GM19035 (cell line): ENCODE data around the gene CPLANE2.

Experiments used
- ATAC-seq: cut with Tn5 transposase; IDR thresholded peaks from one replicate; pipeline ENCODE4 v1.9.1; 2021; ENCODE audit not compliant: unreplicated experiment

The CPLANE2 gene

DNA sequence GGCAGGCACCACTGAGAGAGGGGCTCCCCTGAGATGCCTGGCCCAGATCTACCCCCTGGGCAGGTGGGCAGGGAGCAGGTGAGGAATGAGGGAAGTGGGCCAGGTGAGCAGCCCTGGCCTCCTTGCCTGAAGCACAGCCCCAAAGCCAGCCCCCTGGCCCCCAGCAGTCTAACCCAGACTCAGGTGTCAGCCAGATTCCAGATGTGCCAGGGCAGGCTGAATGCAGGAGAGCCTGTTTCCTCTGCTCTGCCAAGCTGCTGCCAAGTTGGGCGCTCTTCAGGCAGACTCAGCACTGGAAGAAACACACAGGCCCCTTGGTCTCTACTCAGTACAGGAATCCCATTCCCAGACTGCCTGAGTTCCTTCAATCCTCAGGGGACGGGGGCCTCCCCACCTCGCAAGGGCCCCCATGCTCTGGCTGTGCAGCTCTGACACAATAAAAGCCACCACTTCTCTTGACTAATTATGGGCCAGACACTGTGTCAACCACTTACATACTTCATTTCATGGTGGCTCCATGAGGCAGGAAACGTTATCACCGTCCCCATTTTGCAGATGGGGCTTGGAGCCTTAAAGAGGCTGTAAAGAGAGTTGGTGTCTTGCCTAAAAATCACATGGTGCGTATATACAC lies 45.0 kb downstream of the CPLANE2 start:
- ATAC-seq: no peak

GRCh38 chr1:16191309-16191708 lies 45.7 kb downstream of the CPLANE2 start:
- ATAC-seq: no peak

GRCh38 chr1:16189921-16190621 lies 46.9 kb downstream of the CPLANE2 start:
- ATAC-seq: no peak

DNA sequence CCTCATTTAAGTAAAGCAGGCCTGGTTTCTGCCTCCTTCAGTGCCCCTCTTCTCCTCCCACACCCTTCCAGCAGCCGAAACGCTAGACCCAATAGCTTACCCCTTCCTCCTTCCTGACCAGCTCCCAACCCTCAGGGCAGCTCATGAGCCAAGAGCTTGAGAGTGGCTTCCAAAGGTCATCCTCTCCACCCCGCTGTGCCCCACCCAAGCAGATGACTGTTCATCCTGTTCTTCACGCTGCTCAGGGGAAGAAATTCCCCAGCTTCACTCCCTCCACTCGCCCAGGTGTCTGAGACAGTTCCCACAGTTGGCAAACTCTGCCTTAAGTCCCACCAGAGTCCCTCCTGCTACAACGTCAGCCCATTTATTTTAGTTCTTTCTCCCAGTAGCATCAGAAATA lies 48.0 kb downstream of the CPLANE2 start:
- ATAC-seq: no peak

DNA sequence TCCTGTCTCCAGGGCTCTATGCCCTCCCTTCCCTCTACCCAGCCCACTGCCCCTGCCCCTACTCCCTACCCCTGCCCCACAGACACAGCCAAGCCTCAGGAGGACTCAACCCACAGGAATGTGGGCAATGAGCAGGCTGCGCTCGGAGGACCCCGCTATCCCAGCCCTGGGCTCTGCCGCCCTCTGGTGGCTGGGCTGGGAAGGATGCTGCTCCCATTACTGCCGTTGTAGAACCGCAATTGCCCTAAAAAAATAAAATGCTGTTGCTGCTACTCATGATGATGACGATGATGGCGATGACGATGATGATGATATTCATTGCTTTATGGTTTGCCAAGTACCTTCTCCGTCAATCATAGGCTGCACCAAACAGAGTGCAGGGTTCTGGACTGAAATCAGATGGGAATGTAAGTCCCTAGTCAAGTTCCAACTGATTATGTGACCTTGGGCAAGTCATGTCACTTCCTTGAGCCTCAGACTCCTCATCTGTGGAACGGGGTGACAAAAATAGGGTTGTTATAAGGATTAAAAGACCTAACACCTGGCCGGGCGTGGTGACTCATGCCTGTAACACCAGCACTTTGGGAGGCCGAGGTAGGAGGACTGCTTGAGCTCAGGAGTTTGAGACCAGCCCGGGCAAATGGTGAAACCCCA lies 49.1 kb downstream of the CPLANE2 start:
- no peak for ATAC-seq

GRCh38 chr1:16186655-16187235 lies 50.2 kb downstream of the CPLANE2 start:
- ATAC-seq: no peak

DNA sequence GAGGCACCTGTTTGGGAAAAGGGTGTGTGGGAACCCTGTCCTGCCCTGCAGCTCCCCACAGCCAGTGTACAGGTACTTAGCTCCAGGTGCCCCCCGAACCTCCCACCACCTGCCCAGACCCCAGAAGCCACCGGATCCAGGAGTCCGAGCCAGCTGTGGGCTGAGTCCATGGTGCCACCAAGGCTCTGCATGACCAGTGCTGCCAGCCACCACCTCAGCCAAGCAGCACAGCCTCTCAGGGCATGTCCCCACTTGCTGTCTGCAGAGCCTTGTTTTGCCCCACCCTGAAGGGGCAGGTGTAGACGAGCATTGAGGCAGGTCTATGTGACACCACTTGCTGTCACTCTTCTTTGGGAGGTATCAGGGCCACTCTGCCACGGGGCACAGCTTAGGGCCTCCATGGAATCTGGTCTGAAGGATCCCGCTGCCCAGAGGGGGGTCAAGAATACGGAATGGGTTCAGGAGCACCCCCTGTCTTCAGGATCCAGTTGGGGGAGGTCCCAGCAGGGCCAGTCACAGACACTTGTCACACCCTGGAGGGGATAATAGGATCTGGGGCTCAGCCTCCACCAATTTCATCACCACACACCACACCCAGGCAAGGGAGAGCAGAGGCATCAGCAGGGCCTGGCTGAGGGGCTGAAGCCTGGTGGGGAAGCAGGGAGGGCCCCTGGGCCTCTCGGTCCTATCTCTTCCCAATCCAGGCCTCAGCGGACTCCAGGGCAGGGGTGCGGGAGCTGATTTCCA lies 52.3 kb downstream of the CPLANE2 start:
- ATAC-seq: no peak

GRCh38 chr1:16183765-16184556 lies 53.0 kb downstream of the CPLANE2 start:
- no peak for ATAC-seq

GRCh38 chr1:16183179-16183578 lies 53.8 kb downstream of the CPLANE2 start:
- no peak for ATAC-seq

DNA sequence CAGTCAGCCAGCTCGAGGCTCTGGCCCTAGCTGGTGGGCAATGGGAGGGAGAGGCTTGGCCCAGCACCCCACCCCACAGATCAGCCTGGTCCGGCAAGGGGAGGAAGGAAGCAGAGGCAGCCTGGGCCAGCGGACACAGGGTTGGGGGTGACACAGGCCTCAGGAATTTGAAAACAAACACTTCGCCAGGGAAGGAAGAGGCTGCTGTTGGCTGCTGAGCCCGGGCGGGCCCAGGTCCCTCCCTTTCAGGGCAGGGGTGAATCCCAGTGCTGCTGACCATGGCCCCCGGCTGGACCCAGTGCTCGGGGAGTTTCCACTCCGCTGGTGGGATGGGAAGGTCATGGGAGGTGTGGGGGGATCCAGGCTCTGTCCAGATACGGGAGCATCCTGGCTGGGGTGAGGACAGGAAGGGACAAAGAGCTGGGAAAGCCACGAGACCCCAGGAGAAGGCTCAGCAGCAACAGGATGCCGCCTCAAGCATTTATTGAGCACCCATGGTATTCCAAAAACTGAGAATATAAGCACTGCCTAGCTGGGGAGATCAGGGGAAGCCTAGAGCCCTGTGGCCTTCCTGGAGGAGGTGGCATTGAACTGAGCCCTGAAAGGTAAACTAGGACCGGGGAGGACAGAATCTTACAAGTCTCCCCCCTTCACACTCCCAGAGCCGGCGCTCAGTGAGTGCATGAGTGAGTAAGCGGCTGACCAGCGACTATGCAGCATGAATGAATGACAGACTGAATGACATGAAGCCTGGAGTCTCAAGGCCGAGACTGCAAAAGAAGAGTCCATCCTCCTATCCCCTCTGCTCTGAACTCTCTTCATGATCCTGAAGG lies 54.9 kb downstream of the CPLANE2 start:
- ATAC-seq: no peak
